GM12891 (cell line): Measurements from ENCODE around the gene CLCN7.

Source experiments
- DNase-seq: peaks from one replicate; pipeline ENCODE4 v3.0.0; 2011; ENCODE audit warnings: low spot score; ENCODE audit not compliant: insufficient read length
- FAIRE-seq: peaks from 2 replicates; lab custom pipeline; 2011; peaks lifted over from hg19 to GRCh38; lab: Jason Lieb, UNC
- PAX5 ChIP-seq: IDR thresholded peaks from 2 replicates; pipeline ENCODE4 v1.6.1; 2011; ENCODE audit warnings: low read length, moderate library complexity, mild to moderate bottlenecking; ENCODE audit not compliant: insufficient read depth, severe bottlenecking
- POLR2A ChIP-seq: IDR thresholded peaks from 2 replicates; pipeline ENCODE4 v1.6.1; 2011; ENCODE audit warnings: low read depth, low read length, control low read depth
- POLR2AphosphoS5 ChIP-seq: IDR thresholded peaks from 2 replicates; pipeline ENCODE4 v1.6.1; 2011; ENCODE audit warnings: low read depth, low read length, control low read depth
- POU2F2 ChIP-seq: IDR thresholded peaks from 2 replicates; pipeline ENCODE4 v1.6.1; 2011; ENCODE audit warnings: low read depth, mild to moderate bottlenecking, control low read depth, low read length, moderate library complexity
- SPI1 ChIP-seq: IDR thresholded peaks from 2 replicates; pipeline ENCODE4 v1.6.1; 2011; ENCODE audit warnings: low read depth, low read length, control low read depth
- TAF1 ChIP-seq: IDR thresholded peaks from 2 replicates; pipeline ENCODE4 v1.6.1; 2011; ENCODE audit warnings: low read depth, low read length, control low read depth

Gene CLCN7

DNA sequence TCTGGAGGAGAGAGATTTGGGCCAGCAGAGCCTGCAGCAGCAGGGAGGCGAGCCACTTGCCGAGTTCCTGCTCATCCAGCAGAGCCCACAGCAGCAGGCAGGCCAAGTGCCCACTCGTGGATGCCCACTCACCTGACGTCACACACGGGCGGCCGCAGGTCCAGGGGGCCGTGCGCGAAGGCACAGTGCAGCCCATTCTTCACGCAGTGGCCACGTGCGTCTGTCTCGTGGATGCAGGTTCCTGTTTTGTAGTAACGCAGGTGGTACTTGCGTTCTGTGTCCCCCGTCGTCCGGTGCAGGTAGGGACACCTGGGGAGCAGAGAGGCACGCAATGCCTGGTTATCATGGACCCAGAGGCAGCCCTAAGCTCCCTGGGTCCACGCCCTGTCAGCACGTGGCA, 71.8 kb downstream of the CLCN7 start:
- no peak for DNase-seq
- no peak for TF ChIP-seq POU2F2
- no peak for TF ChIP-seq TAF1
- TF ChIP-seq SPI1: no peak
- no peak for TF ChIP-seq POLR2AphosphoS5
- TF ChIP-seq POLR2A: no peak
- TF ChIP-seq PAX5: no peak
- FAIRE-seq: no peak

DNA sequence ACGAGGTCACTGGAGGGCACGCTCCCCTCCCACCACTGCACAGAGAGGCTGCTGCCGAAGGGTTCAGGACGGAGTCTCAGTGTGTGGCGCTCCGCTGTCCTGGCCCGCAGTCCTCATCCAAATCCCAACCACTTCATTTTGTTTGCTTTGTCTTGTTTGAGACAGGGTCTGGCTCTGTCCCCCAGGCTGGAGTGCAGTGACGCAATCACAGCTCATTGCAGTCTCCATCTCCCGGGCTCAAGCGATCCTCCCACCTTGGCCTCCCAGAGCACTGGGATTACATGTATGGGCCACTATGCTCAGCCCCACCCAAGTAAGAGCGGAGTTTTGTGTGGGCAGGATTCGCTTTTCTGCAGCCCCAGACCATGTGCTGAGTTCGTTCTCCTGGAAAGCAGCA, 73.1 kb downstream of the CLCN7 start:
- TF ChIP-seq PAX5 (no peak), POU2F2 (no peak), POLR2AphosphoS5 (no peak), SPI1 (no peak)
- FAIRE-seq (no peak), DNase-seq (no peak)

GRCh38 chr16:1401061-1401757, 73.6 kb downstream of the CLCN7 start:
- TF ChIP-seq SPI1: no peak
- no peak for TF ChIP-seq POU2F2
- TF ChIP-seq PAX5: no peak
- no peak for TF ChIP-seq POLR2A
- no peak for TF ChIP-seq TAF1
- no peak for TF ChIP-seq POLR2AphosphoS5
- FAIRE-seq (no peak), DNase-seq (no peak)

DNA sequence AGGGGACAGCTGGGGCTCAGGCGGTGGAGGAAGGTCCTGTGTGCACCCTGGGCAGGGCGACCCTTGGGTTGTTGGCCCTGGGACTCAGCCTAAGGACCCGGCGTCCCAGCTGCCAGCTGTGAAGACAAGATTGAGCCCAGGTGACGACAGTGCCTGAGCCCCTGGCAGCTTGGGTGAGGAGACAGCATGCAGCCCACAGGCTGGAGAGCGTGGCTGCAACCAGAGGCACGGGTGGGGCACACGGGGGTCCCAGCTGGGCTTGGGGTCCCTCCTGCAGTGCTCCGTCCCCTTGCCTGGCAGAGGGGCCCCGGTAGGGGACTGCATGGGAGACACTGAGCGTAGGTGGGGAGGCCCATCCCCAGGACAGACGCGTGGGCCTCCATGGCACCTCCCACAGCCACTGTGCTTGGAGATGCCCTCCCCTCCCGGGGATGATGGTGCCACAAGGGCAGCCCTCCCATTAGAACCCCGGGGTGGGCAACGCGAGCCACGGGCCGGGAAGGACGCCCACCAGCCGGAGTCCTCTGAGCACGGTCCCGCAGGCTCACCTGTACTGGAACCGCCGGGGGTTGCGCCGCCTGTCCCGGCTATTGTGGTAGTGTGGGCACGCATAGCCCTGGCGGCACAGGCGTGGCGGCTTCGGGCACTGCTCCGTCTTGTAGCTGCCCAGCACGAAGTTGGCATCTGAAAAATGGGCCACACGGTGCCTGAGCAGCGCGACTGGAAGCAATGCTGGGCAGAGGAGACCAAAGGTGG, 75.8 kb downstream of the CLCN7 start:
- TF ChIP-seq POLR2A: no peak
- no peak for TF ChIP-seq TAF1
- TF ChIP-seq PAX5: no peak
- TF ChIP-seq SPI1: no peak
- TF ChIP-seq POU2F2: no peak
- TF ChIP-seq POLR2AphosphoS5: no peak
- DNase-seq (no peak), FAIRE-seq (no peak)

GRCh38 chr16:1398351-1398750, 76.5 kb downstream of the CLCN7 start:
- no peak for FAIRE-seq
- no peak for TF ChIP-seq POLR2A
- TF ChIP-seq TAF1: no peak
- TF ChIP-seq SPI1: no peak
- TF ChIP-seq POLR2AphosphoS5: no peak
- no peak for TF ChIP-seq POU2F2
- DNase-seq: no peak

DNA sequence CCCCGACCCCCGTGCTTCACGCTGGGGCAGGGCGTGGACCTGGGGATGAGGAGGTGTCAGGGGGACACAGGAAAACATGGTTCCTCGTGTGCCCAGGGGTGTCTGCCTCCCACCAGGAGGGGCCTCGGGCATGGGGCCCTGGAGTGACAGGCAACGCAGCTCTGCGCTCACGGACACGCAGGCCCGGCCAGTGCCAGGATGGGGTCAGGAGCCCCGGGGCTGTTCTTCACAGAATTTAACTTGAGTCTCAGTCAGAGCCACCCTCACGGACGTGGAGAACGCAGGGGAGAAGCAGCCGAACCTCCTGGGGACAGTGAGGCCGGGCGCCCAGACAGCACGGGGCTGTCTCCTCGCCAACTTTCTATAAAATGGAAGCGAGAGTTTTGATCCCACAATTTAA, 77.0 kb downstream of the CLCN7 start:
- DNase-seq (no peak), FAIRE-seq (no peak)
- TF ChIP-seq TAF1 (no peak), PAX5 (no peak), SPI1 (no peak), POLR2A (no peak), POLR2AphosphoS5 (no peak), POU2F2 (no peak)

DNA sequence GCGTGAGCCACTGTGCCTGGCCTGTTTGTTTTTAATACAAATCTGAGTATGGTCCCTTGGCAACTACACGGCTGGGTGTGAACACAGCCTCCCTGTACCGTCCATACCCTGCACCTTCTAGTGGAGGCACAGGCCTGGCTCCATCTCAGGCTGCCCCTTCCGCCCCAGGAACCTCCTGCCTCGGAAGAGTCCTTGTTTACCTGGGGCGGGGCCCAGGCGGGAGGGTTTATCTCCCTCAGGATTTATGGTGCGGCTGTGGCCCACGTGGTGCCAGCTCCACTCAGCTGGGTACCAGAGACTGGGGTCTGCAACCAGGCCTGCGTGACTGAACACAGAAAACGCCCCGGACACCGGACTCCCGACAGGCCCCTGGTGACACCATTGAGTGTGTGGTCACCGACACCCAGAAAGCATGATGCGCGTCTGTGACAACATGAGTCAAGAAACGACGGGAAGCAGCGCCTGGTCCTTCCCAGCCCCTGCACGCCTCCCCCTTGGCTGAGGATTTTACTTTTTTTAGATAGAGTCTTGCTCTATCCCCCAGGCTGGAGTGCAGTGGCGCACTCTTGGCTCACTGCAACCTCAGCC, 79.3 kb downstream of the CLCN7 start:
- FAIRE-seq (no peak), DNase-seq (no peak)
- TF ChIP-seq SPI1: no peak
- TF ChIP-seq TAF1: no peak
- no peak for TF ChIP-seq PAX5
- TF ChIP-seq POLR2A: no peak
- TF ChIP-seq POLR2AphosphoS5: no peak
- no peak for TF ChIP-seq POU2F2
